Measurements from ENCODE around the gene WDR93.

DNA sequence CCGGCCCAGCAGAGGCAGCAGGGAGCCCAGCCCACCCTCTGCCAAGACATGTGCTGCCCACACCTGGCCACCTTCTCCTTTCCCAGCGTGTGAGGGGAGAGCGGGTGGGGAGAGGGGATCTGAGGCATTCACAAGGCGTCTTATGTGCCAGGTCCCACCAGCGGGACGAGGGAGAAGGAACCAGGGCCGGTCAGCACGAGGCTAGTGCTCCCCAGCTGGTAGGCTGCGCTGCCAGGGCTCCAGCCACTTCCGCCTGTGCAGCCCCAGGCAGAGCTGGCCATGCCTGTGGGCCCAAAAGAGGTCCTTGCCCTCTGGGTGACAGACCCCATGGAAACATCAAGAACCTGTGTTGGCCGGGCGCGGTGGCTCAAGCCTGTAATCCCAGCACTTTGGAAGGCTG, 54.5 kb downstream of the WDR93 start:
- TF ChIP-seq YY1 (IDR thresholded peaks at IDR 0.05; ENCODE audit: insufficient read depth, insufficient read length) (no peak), ZNF274 (IDR thresholded peaks at IDR 0.05; ENCODE audit: low read depth, low read length) (no peak), SUZ12 (IDR thresholded peaks at IDR 0.05; ENCODE audit: extremely low read depth, insufficient read depth, insufficient read length) (no peak)

All from NT2/D1 (cell line).